Measurements from ENCODE around the gene S1PR2.

The S1PR2 gene

GRCh38 chr19:10214784-10215183, 16.3 kb downstream of the S1PR2 start:
- no peaks in the 10 kb centered on the region for H3K27me3 ChIP-seq (replicated peaks in 2 of 5; ENCODE audit: control insufficient read depth in 4 of 5, insufficient read depth in 5 of 5, low read length in 4 of 5)
- no peak for DNase-seq
- ChIA-PET CTCF (interaction anchor here (1.0 to 2.5 kb wide), 2 partner anchors 13 to 14 kb away, joined by 3 to 9 read pairs; no protein-coding TSS in a partner anchor), POLR2A (no interaction called here)
- no peak overlapping the region for H3K27ac ChIP-seq (ENCODE audit: insufficient read depth in 1 of 2, low read depth in 1 of 2, low read length in 2 of 2, poor library complexity in 1 of 2, severe bottlenecking in 2 of 2)
- H3K4me1 ChIP-seq (ENCODE audit: control extremely low read depth in 1 of 4, control insufficient read depth in 4 of 4, insufficient read depth in 4 of 4, low read length in 3 of 4) = peaks cover 0 to 6% (median 2%) of the 10 kb centered on the region in 4 experiments
- no peaks in the 10 kb centered on the region for H3K36me3 ChIP-seq (ENCODE audit: control insufficient read depth in 4 of 4, insufficient read depth in 4 of 4, low read length in 3 of 4)
- no peaks in the 10 kb centered on the region for H3K9me3 ChIP-seq (ENCODE audit: control extremely low read depth in 1 of 5, control insufficient read depth in 4 of 5, insufficient read depth in 2 of 5, low read depth in 1 of 5, low read length in 4 of 5)
- 100% methylated on average over 3 of the region's 5 CpGs for WGBS (ENCODE audit: insufficient coverage)
- no peak overlapping the region for H3K4me3 ChIP-seq (ENCODE audit: control insufficient read depth in 1 of 7, extremely low read depth in 1 of 7, insufficient read depth in 4 of 7, low read depth in 2 of 7, low read length in 6 of 7)

- H3K9me3 ChIP-seq (ENCODE audit: control extremely low read depth in 1 of 5, control insufficient read depth in 4 of 5, insufficient read depth in 2 of 5, low read depth in 1 of 5, low read length in 4 of 5) = peaks cover 0 to 2% (median 0%) of the 10 kb centered on the region in 5 experiments
- 99% methylated on average over 6 of the region's 6 CpGs for WGBS (ENCODE audit: insufficient coverage)
- H3K27me3 ChIP-seq (replicated peaks in 2 of 5; ENCODE audit: control insufficient read depth in 4 of 5, insufficient read depth in 5 of 5, low read length in 4 of 5) = no peaks in the 10 kb centered on the region
- peaks cover 0 to 6% (median 0%) of the 10 kb centered on the region in 4 experiments for H3K4me1 ChIP-seq (ENCODE audit: control extremely low read depth in 1 of 4, control insufficient read depth in 4 of 4, insufficient read depth in 4 of 4, low read length in 3 of 4)
- ChIA-PET POLR2A (no interaction called here), CTCF (interaction anchor here (1.0 to 1.8 kb wide), 2 partner anchors 26 to 38 kb away, joined by 3 to 5 read pairs; no protein-coding TSS in a partner anchor)
- no peaks in the 10 kb centered on the region for H3K36me3 ChIP-seq (ENCODE audit: control insufficient read depth in 4 of 4, insufficient read depth in 4 of 4, low read length in 3 of 4)
- H3K27ac ChIP-seq (ENCODE audit: insufficient read depth in 1 of 2, low read depth in 1 of 2, low read length in 2 of 2, poor library complexity in 1 of 2, severe bottlenecking in 2 of 2) = no peak overlapping the region
- DNase-seq = no peak
- H3K4me3 ChIP-seq (ENCODE audit: control insufficient read depth in 1 of 7, extremely low read depth in 1 of 7, insufficient read depth in 4 of 7, low read depth in 2 of 7, low read length in 6 of 7) = no peak overlapping the region
Measured at GRCh38 chr19:10211691-10212090, 19.4 kb downstream of the S1PR2 start.

GRCh38 chr19:10211061-10211460, 20.1 kb downstream of the S1PR2 start:
- no peaks in the 10 kb centered on the region for H3K36me3 ChIP-seq (ENCODE audit: control insufficient read depth in 4 of 4, insufficient read depth in 4 of 4, low read length in 3 of 4)
- H3K4me3 ChIP-seq (ENCODE audit: control insufficient read depth in 1 of 7, extremely low read depth in 1 of 7, insufficient read depth in 4 of 7, low read depth in 2 of 7, low read length in 6 of 7) = no peak overlapping the region
- H3K4me1 ChIP-seq (ENCODE audit: control extremely low read depth in 1 of 4, control insufficient read depth in 4 of 4, insufficient read depth in 4 of 4, low read length in 3 of 4) = peaks cover 0 to 6% (median 0%) of the 10 kb centered on the region in 4 experiments
- peaks cover 0 to 2% (median 0%) of the 10 kb centered on the region in 5 experiments for H3K9me3 ChIP-seq (ENCODE audit: control extremely low read depth in 1 of 5, control insufficient read depth in 4 of 5, insufficient read depth in 2 of 5, low read depth in 1 of 5, low read length in 4 of 5)
- H3K27ac ChIP-seq (ENCODE audit: insufficient read depth in 1 of 2, low read depth in 1 of 2, low read length in 2 of 2, poor library complexity in 1 of 2, severe bottlenecking in 2 of 2) = no peak overlapping the region
- ChIA-PET POLR2A (no interaction called here), CTCF (interaction anchor here (1.0 to 1.8 kb wide), 3 partner anchors 10 to 38 kb away, joined by 3 to 6 read pairs (median 5); no protein-coding TSS in a partner anchor)
- WGBS (ENCODE audit: insufficient coverage) = 67% methylated on average over 1 of the region's 4 CpGs
- no peaks in the 10 kb centered on the region for H3K27me3 ChIP-seq (replicated peaks in 2 of 5; ENCODE audit: control insufficient read depth in 4 of 5, insufficient read depth in 5 of 5, low read length in 4 of 5)
- peak in 1 of 3 donors; percentile 31 for DNase-seq

- Histone ChIP-seq H3K36me3 (ENCODE audit: control insufficient read depth in 4 of 4, insufficient read depth in 4 of 4, low read length in 3 of 4) (no peaks in the 10 kb centered on the region), H3K27me3 (replicated peaks in 2 of 5; ENCODE audit: control insufficient read depth in 4 of 5, insufficient read depth in 5 of 5, low read length in 4 of 5) (no peaks in the 10 kb centered on the region), H3K4me1 (ENCODE audit: control extremely low read depth in 1 of 4, control insufficient read depth in 4 of 4, insufficient read depth in 4 of 4, low read length in 3 of 4) (peaks cover 0 to 6% (median 0%) of the 10 kb centered on the region in 4 experiments), H3K27ac (ENCODE audit: insufficient read depth in 1 of 2, low read depth in 1 of 2, low read length in 2 of 2, poor library complexity in 1 of 2, severe bottlenecking in 2 of 2) (no peak overlapping the region), H3K4me3 (ENCODE audit: control insufficient read depth in 1 of 7, extremely low read depth in 1 of 7, insufficient read depth in 4 of 7, low read depth in 2 of 7, low read length in 6 of 7) (no peak overlapping the region), H3K9me3 (ENCODE audit: control extremely low read depth in 1 of 5, control insufficient read depth in 4 of 5, insufficient read depth in 2 of 5, low read depth in 1 of 5, low read length in 4 of 5) (peaks cover 0 to 2% (median 0%) of the 10 kb centered on the region in 5 experiments)
- DNase-seq = peak in 2 of 3 donors; percentile 54 to 59
- POLR2A ChIA-PET = no interaction called here
- CTCF ChIA-PET = interaction anchor here (1.5 to 1.9 kb wide), 2 partner anchors 12 to 15 kb away, joined by 3 to 4 read pairs; partner anchors contain the start of gene DNMT1
- 80% methylated on average over 4 of the region's 4 CpGs for whole genome bisulfite sequencing (ENCODE audit: insufficient coverage)
Measured at GRCh38 chr19:10209315-10209714, 21.8 kb downstream of the S1PR2 start.

- WGBS (ENCODE audit: insufficient coverage) = 91% methylated on average over 1 of the region's 1 CpG
- no peak for DNase-seq
- Histone ChIP-seq H3K36me3 (ENCODE audit: control insufficient read depth in 4 of 4, insufficient read depth in 4 of 4, low read length in 3 of 4) (no peaks in the 10 kb centered on the region), H3K4me1 (ENCODE audit: control extremely low read depth in 1 of 4, control insufficient read depth in 4 of 4, insufficient read depth in 4 of 4, low read length in 3 of 4) (peaks cover 0 to 6% (median 0%) of the 10 kb centered on the region in 4 experiments), H3K4me3 (ENCODE audit: control insufficient read depth in 1 of 7, extremely low read depth in 1 of 7, insufficient read depth in 4 of 7, low read depth in 2 of 7, low read length in 6 of 7) (no peak overlapping the region), H3K27ac (ENCODE audit: insufficient read depth in 1 of 2, low read depth in 1 of 2, low read length in 2 of 2, poor library complexity in 1 of 2, severe bottlenecking in 2 of 2) (no peak overlapping the region), H3K9me3 (ENCODE audit: control extremely low read depth in 1 of 5, control insufficient read depth in 4 of 5, insufficient read depth in 2 of 5, low read depth in 1 of 5, low read length in 4 of 5) (peaks cover 0 to 2% (median 0%) of the 10 kb centered on the region in 5 experiments), H3K27me3 (replicated peaks in 2 of 5; ENCODE audit: control insufficient read depth in 4 of 5, insufficient read depth in 5 of 5, low read length in 4 of 5) (no peaks in the 10 kb centered on the region)
- ChIA-PET CTCF (interaction anchor here (0.5 to 1.9 kb wide), 3 partner anchors 20 to 373 kb away, joined by 3 to 5 read pairs (median 4); no protein-coding TSS in a partner anchor), POLR2A (no interaction called here)
Measured at GRCh38 chr19:10207026-10207425, 24.1 kb downstream of the S1PR2 start.

GRCh38 chr19:10206226-10206885, 24.8 kb downstream of the S1PR2 start:
- Histone ChIP-seq H3K27me3 (replicated peaks in 2 of 5; ENCODE audit: control insufficient read depth in 4 of 5, insufficient read depth in 5 of 5, low read length in 4 of 5) (no peaks in the 10 kb centered on the region), H3K36me3 (ENCODE audit: control insufficient read depth in 4 of 4, insufficient read depth in 4 of 4, low read length in 3 of 4) (no peaks in the 10 kb centered on the region), H3K27ac (ENCODE audit: insufficient read depth in 1 of 2, low read depth in 1 of 2, low read length in 2 of 2, poor library complexity in 1 of 2, severe bottlenecking in 2 of 2) (no peak overlapping the region), H3K9me3 (ENCODE audit: control extremely low read depth in 1 of 5, control insufficient read depth in 4 of 5, insufficient read depth in 2 of 5, low read depth in 1 of 5, low read length in 4 of 5) (peaks cover 0 to 2% (median 0%) of the 10 kb centered on the region in 5 experiments), H3K4me1 (ENCODE audit: control extremely low read depth in 1 of 4, control insufficient read depth in 4 of 4, insufficient read depth in 4 of 4, low read length in 3 of 4) (peaks cover 0 to 6% (median 0%) of the 10 kb centered on the region in 4 experiments), H3K4me3 (ENCODE audit: control insufficient read depth in 1 of 7, extremely low read depth in 1 of 7, insufficient read depth in 4 of 7, low read depth in 2 of 7, low read length in 6 of 7) (no peak overlapping the region)
- ChIA-PET POLR2A (no interaction called here), CTCF (interaction anchor here (0.5 to 1.9 kb wide), 2 partner anchors 19 to 75 kb away, joined by 4 to 5 read pairs; no protein-coding TSS in a partner anchor)
- DNase-seq = no peak
- WGBS (ENCODE audit: insufficient coverage) = 99% methylated on average over 10 of the region's 10 CpGs

GRCh38 chr19:10205636-10206035, 25.5 kb downstream of the S1PR2 start:
- DNase-seq = no peak
- CTCF ChIA-PET = no interaction called here
- Histone ChIP-seq H3K27ac (ENCODE audit: insufficient read depth in 1 of 2, low read depth in 1 of 2, low read length in 2 of 2, poor library complexity in 1 of 2, severe bottlenecking in 2 of 2) (no peak overlapping the region), H3K4me1 (ENCODE audit: control extremely low read depth in 1 of 4, control insufficient read depth in 4 of 4, insufficient read depth in 4 of 4, low read length in 3 of 4) (peaks cover 0 to 5% (median 0%) of the 10 kb centered on the region in 4 experiments), H3K9me3 (ENCODE audit: control extremely low read depth in 1 of 5, control insufficient read depth in 4 of 5, insufficient read depth in 2 of 5, low read depth in 1 of 5, low read length in 4 of 5) (peaks cover 0 to 2% (median 0%) of the 10 kb centered on the region in 5 experiments), H3K27me3 (replicated peaks in 2 of 5; ENCODE audit: control insufficient read depth in 4 of 5, insufficient read depth in 5 of 5, low read length in 4 of 5) (no peaks in the 10 kb centered on the region), H3K36me3 (ENCODE audit: control insufficient read depth in 4 of 4, insufficient read depth in 4 of 4, low read length in 3 of 4) (no peaks in the 10 kb centered on the region), H3K4me3 (ENCODE audit: control insufficient read depth in 1 of 7, extremely low read depth in 1 of 7, insufficient read depth in 4 of 7, low read depth in 2 of 7, low read length in 6 of 7) (no peak overlapping the region)
- 91% methylated on average over 4 of the region's 4 CpGs for WGBS (ENCODE audit: insufficient coverage)
- POLR2A ChIA-PET = no interaction called here
